HepG2 (cell line): Measurements from ENCODE around the gene TBCD.

Source experiments
- EP300 ChIP-seq, 3 experiments: sonication (generic) in 1 of 3; formaldehyde crosslinking in 1 of 3; IDR thresholded peaks; 2 replicates each; pipeline versions ENCODE4 v1.5.1 to v1.6.1; 2011 to 2020; ENCODE audit warnings: low read depth in 2 of 3, low read length in 2 of 3, borderline replicate concordance in 1 of 3, improper control_type of control experiment in 1 of 3, mild to moderate bottlenecking in 1 of 3, missing genetic modification reagents in 1 of 3, moderate library complexity in 1 of 3
- HOXA7 ChIP-seq: sonication (generic); formaldehyde crosslinking; IDR thresholded peaks from 2 replicates; pipeline ENCODE4 v1.8.1; 2022; ENCODE audit warnings: mild to moderate bottlenecking, missing genetic modification reagents, moderate library complexity
- JUND ChIP-seq: sonication (generic); formaldehyde crosslinking; IDR thresholded peaks from 2 replicates; pipeline ENCODE4 v1.8.0; 2022; ENCODE audit warnings: mild to moderate bottlenecking, missing genetic modification reagents
- KDM3A ChIP-seq: IDR thresholded peaks from 2 replicates; pipeline ENCODE4 v1.6.1; 2018; ENCODE audit warnings: low read depth, missing compliant biosample characterization
- MIXL1 ChIP-seq: IDR thresholded peaks from 2 replicates; pipeline ENCODE4 v1.6.1; 2016
- PCBP2 ChIP-seq: fragments of 200-400 bp; formaldehyde crosslinking; optimal IDR thresholded peaks from 2 replicates; pipeline ENCODE3; 2018; ENCODE audit warnings: low read length, low read depth; ENCODE audit not compliant: poor library complexity, severe bottlenecking
- POLR2A ChIP-seq, 2 experiments: IDR thresholded peaks; 2 replicates each; pipeline ENCODE4 v1.6.1; 2011; ENCODE audit warnings: low read depth in 2 of 2, low read length in 2 of 2, mild to moderate bottlenecking in 1 of 2, moderate library complexity in 1 of 2; ENCODE audit not compliant: insufficient read depth in 1 of 2
- STAG1 ChIP-seq: sonication (generic); formaldehyde crosslinking; IDR thresholded peaks from 2 replicates; pipeline ENCODE4 v1.4.0; 2020; ENCODE audit warnings: missing genetic modification reagents
- ZNF121 ChIP-seq: sonication (generic); formaldehyde crosslinking; IDR thresholded peaks from 2 replicates; pipeline ENCODE4 v1.5.0; 2020; ENCODE audit warnings: mild to moderate bottlenecking, missing genetic modification reagents
- ZNF569 ChIP-seq: sonication (generic); formaldehyde crosslinking; IDR thresholded peaks from 2 replicates; pipeline ENCODE4 v1.5.0; 2020; ENCODE audit warnings: mild to moderate bottlenecking, missing genetic modification reagents, moderate library complexity, borderline replicate concordance
- ZSCAN30 ChIP-seq: sonication (generic); formaldehyde crosslinking; IDR thresholded peaks from 2 replicates; pipeline ENCODE4 v1.5.0; 2020; ENCODE audit warnings: mild to moderate bottlenecking, missing genetic modification reagents
- TF ChIP-seq, protein P1 (sequence below): sonication (generic); formaldehyde crosslinking; IDR thresholded peaks from 2 replicates; pipeline ENCODE4 v1.5.0; 2020; ENCODE audit warnings: mild to moderate bottlenecking, missing genetic modification reagents, moderate library complexity
- TF ChIP-seq, protein P2 (sequence below): sonication (generic); formaldehyde crosslinking; IDR thresholded peaks from 2 replicates; pipeline ENCODE4 v1.4.0; 2020; ENCODE audit warnings: mild to moderate bottlenecking, missing genetic modification reagents

DNA sequence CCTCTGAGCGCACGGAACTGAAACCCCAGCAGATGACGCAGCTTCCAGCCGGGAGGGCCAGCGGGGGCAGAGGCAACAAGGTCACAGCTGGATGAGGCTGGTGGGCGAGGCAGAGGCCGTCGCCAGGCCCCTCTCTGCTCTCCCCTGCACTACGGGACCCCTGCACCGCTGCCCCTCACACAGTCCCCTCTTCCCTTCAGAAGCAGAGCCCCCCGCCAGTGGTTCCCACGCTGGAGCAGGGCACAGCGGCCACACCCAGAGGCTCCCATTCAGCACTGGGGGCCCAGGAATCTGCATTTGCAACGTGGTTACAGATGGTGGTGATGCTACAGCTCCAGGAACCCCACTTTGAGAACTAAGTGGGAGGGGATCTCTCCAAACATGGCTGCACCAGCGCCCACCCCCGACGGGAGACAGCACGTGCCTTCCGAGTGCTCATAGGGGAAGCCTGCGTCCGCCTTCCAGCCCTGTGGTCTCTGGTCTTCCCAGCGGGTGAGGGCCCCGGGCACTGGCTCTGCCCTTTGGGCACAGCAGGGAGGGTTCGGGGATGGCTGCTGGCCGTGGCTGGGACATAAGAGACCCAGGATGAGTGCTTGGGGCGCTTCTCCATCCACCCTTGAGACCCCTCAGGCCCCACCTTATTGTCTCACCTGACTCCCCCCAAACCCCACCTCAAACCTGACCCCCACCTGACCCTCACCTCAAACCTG is 48.7 kb upstream of the TBCD start:
- TF ChIP-seq, protein P1, sequence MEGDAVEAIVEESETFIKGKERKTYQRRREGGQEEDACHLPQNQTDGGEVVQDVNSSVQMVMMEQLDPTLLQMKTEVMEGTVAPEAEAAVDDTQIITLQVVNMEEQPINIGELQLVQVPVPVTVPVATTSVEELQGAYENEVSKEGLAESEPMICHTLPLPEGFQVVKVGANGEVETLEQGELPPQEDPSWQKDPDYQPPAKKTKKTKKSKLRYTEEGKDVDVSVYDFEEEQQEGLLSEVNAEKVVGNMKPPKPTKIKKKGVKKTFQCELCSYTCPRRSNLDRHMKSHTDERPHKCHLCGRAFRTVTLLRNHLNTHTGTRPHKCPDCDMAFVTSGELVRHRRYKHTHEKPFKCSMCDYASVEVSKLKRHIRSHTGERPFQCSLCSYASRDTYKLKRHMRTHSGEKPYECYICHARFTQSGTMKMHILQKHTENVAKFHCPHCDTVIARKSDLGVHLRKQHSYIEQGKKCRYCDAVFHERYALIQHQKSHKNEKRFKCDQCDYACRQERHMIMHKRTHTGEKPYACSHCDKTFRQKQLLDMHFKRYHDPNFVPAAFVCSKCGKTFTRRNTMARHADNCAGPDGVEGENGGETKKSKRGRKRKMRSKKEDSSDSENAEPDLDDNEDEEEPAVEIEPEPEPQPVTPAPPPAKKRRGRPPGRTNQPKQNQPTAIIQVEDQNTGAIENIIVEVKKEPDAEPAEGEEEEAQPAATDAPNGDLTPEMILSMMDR (CRISPR knock-in tag): no peak
- no peak for TF ChIP-seq PCBP2
- TF ChIP-seq ZSCAN30 (CRISPR knock-in tag): no peak
- no peak for TF ChIP-seq EP300 (IDR thresholded peaks at IDR 0.05; ENCODE audit: low read depth in 2 of 2, low read length in 2 of 2)
- no peak for TF ChIP-seq EP300 (CRISPR knock-in tag; IDR thresholded peaks at IDR 0.05; ENCODE audit: borderline replicate concordance)
- TF ChIP-seq STAG1 (CRISPR knock-in tag): no peak
- TF ChIP-seq HOXA7: no peak
- TF ChIP-seq MIXL1: no peak
- TF ChIP-seq, protein P2, sequence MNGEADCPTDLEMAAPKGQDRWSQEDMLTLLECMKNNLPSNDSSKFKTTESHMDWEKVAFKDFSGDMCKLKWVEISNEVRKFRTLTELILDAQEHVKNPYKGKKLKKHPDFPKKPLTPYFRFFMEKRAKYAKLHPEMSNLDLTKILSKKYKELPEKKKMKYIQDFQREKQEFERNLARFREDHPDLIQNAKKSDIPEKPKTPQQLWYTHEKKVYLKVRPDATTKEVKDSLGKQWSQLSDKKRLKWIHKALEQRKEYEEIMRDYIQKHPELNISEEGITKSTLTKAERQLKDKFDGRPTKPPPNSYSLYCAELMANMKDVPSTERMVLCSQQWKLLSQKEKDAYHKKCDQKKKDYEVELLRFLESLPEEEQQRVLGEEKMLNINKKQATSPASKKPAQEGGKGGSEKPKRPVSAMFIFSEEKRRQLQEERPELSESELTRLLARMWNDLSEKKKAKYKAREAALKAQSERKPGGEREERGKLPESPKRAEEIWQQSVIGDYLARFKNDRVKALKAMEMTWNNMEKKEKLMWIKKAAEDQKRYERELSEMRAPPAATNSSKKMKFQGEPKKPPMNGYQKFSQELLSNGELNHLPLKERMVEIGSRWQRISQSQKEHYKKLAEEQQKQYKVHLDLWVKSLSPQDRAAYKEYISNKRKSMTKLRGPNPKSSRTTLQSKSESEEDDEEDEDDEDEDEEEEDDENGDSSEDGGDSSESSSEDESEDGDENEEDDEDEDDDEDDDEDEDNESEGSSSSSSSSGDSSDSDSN (CRISPR knock-in tag): no peak
- TF ChIP-seq KDM3A (CRISPR knock-in tag): no peak
- no peak for TF ChIP-seq ZNF569 (CRISPR knock-in tag)
- no peak for TF ChIP-seq JUND (CRISPR knock-in tag)
- no peak for TF ChIP-seq ZNF121
- no peak for TF ChIP-seq POLR2A (IDR thresholded peaks at IDR 0.05; ENCODE audit: insufficient read depth in 1 of 2, low read depth in 2 of 2, low read length in 2 of 2)
